Endodermal cell (in vitro differentiated cells): ENCODE results near the gene ZACN. TPM values are rescaled to one million over a fixed set of nuclear protein-coding genes. Genes with fewer than 3 reads are reported as not detected.
A peak's percentile ranks its signal among the peaks of the same experiment; 100 is the strongest.

ENCODE experiments used
- DNase-seq: peaks from one replicate; pipeline ENCODE4 v3.0.0-alpha.2; 2017
- H3K27ac ChIP-seq: 2 replicates; pipeline ENCODE4 v1.5.1; 2013; ENCODE audit warnings: mild to moderate bottlenecking, low read depth, low read length, moderate library complexity
- H3K27me3 ChIP-seq: 2 replicates; pipeline ENCODE4 v1.6.1; 2013; ENCODE audit warnings: mild to moderate bottlenecking, low read length, moderate library complexity; ENCODE audit not compliant: insufficient read depth, control insufficient read depth, poor library complexity, severe bottlenecking
- H3K36me3 ChIP-seq: 2 replicates; pipeline ENCODE4 v1.7.0; 2013; ENCODE audit warnings: mild to moderate bottlenecking, low read length, moderate library complexity; ENCODE audit not compliant: control insufficient read depth, insufficient read depth
- H3K4me1 ChIP-seq: one replicate; pipeline ENCODE4 v1.7.0; 2013; ENCODE audit warnings: low read length; ENCODE audit not compliant: control insufficient read depth, insufficient read depth
- H3K4me3 ChIP-seq: 2 replicates; pipeline ENCODE4 v1.5.1; 2013; ENCODE audit warnings: mild to moderate bottlenecking, low read length, moderate library complexity
- H3K9ac ChIP-seq: 2 replicates; pipeline ENCODE4 v1.6.1; 2013; ENCODE audit warnings: mild to moderate bottlenecking, low read length, moderate library complexity; ENCODE audit not compliant: poor library complexity, severe bottlenecking; ENCODE audit errors: extremely low read depth
- H3K9me3 ChIP-seq: 2 replicates; pipeline ENCODE4 v1.6.1; 2013; ENCODE audit warnings: mild to moderate bottlenecking, low read length, moderate library complexity; ENCODE audit not compliant: control insufficient read depth
- H3K27ac Mint-ChIP-seq: 2 replicates; pipeline ENCODE4 v1.8.0; 2020; ENCODE audit warnings: mixed read lengths
- H3K27me3 Mint-ChIP-seq: 2 replicates; pipeline ENCODE4 v1.8.0; 2021; ENCODE audit warnings: mild to moderate bottlenecking, mixed read lengths; ENCODE audit not compliant: insufficient read depth
- H3K36me3 Mint-ChIP-seq: 2 replicates; pipeline ENCODE4 v1.8.0; 2020; ENCODE audit warnings: low read depth, mixed read lengths
- H3K4me1 Mint-ChIP-seq: 2 replicates; pipeline ENCODE4 v1.8.0; 2020; ENCODE audit warnings: mixed read lengths
- H3K4me3 Mint-ChIP-seq: 2 replicates; pipeline ENCODE4 v1.8.0; 2020; ENCODE audit warnings: mild to moderate bottlenecking, moderate library complexity, mixed read lengths
- H3K9me3 Mint-ChIP-seq: 2 replicates; pipeline ENCODE4 v1.8.0; 2020; ENCODE audit warnings: mild to moderate bottlenecking, mixed read lengths
- WGBS, 2 experiments: methylation state at CpG; one replicate each; pipeline versions ENCODE4 v1.1.5 to v1.1.7; 2013; ENCODE audit warnings: missing lambda C conversion rate in 2 of 2, mixed read lengths in 1 of 2; ENCODE audit not compliant: insufficient coverage in 1 of 2, insufficient read length in 1 of 2; 5-methylcytosine and 5-hydroxymethylcytosine counted together
- total RNA-seq, 2 donors: library from RNA; stranded (reverse); fragmentation: NEBNext Ultra II Directional in 1 of 2; extraction: Animal tissue kit (Norgen Biotek cat#: 25700) in 1 of 2; gene quantifications; 2 replicates in 1 of 2; 3 replicates in 1 of 2; pipeline ENCODE4 v1.2.1, GENCODE V29; 2021
- TF ChIP-seq, protein P1 (sequence below): fragments of 200-600 bp; sonication (generic); conservative IDR thresholded peaks from 2 replicates; pipeline ENCODE4 v1.5.0; 2021; ENCODE audit warnings: antibody characterized with exemption, mild to moderate bottlenecking

ZACN gene
- total RNA-seq, 2 donors from 2014 or later: 0.09 TPM; not detected in 1

GRCh38 chr17:76087531-76087930 lies 8.5 kb downstream of the ZACN start:
- DNase-seq: no peak
- H3K27me3 Mint-ChIP-seq: no peaks in the 10 kb centered on the region
- H3K4me1 Mint-ChIP-seq: no peaks in the 10 kb centered on the region
- H3K27me3 ChIP-seq: no peaks in the 10 kb centered on the region
- H3K27ac Mint-ChIP-seq: no peak overlapping the region
- H3K4me3 ChIP-seq: no peak overlapping the region
- H3K4me1 ChIP-seq: no peaks in the 10 kb centered on the region
- H3K9me3 Mint-ChIP-seq: no peaks in the 10 kb centered on the region
- peaks cover 79% of the 10 kb centered on the region for H3K36me3 ChIP-seq
- 89% methylated on average over 9 to 11 of the region's 11 CpGs for WGBS, 2 experiments
- H3K27ac ChIP-seq: no peak overlapping the region
- TF ChIP-seq, protein P1, sequence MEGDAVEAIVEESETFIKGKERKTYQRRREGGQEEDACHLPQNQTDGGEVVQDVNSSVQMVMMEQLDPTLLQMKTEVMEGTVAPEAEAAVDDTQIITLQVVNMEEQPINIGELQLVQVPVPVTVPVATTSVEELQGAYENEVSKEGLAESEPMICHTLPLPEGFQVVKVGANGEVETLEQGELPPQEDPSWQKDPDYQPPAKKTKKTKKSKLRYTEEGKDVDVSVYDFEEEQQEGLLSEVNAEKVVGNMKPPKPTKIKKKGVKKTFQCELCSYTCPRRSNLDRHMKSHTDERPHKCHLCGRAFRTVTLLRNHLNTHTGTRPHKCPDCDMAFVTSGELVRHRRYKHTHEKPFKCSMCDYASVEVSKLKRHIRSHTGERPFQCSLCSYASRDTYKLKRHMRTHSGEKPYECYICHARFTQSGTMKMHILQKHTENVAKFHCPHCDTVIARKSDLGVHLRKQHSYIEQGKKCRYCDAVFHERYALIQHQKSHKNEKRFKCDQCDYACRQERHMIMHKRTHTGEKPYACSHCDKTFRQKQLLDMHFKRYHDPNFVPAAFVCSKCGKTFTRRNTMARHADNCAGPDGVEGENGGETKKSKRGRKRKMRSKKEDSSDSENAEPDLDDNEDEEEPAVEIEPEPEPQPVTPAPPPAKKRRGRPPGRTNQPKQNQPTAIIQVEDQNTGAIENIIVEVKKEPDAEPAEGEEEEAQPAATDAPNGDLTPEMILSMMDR: no peak
- H3K9ac ChIP-seq: no peak overlapping the region
- peaks cover 67% of the 10 kb centered on the region for H3K36me3 Mint-ChIP-seq
- H3K9me3 ChIP-seq: no peaks in the 10 kb centered on the region
- H3K4me3 Mint-ChIP-seq: no peak overlapping the region

GRCh38 chr17:76088041-76088867 lies 9.3 kb downstream of the ZACN start:
- H3K9me3 ChIP-seq: no peaks in the 10 kb centered on the region
- peak; percentile 88 for DNase-seq
- Mint-ChIP-seq H3K4me1 (no peaks in the 10 kb centered on the region), H3K27me3 (no peaks in the 10 kb centered on the region), H3K4me3 (no peak overlapping the region), H3K36me3 (peaks cover 71% of the 10 kb centered on the region), H3K9me3 (no peaks in the 10 kb centered on the region), H3K27ac (no peak overlapping the region)
- WGBS, 2 experiments: 85 to 89% methylated on average over 10 to 25 of the region's 25 CpGs
- no peaks in the 10 kb centered on the region for H3K27me3 ChIP-seq
- H3K4me3 ChIP-seq: no peak overlapping the region
- no peak overlapping the region for H3K9ac ChIP-seq
- H3K4me1 ChIP-seq: no peaks in the 10 kb centered on the region
- TF ChIP-seq, protein P1: peak; percentile 70
- H3K36me3 ChIP-seq: peaks cover 83% of the 10 kb centered on the region
- H3K27ac ChIP-seq: no peak overlapping the region

DNA sequence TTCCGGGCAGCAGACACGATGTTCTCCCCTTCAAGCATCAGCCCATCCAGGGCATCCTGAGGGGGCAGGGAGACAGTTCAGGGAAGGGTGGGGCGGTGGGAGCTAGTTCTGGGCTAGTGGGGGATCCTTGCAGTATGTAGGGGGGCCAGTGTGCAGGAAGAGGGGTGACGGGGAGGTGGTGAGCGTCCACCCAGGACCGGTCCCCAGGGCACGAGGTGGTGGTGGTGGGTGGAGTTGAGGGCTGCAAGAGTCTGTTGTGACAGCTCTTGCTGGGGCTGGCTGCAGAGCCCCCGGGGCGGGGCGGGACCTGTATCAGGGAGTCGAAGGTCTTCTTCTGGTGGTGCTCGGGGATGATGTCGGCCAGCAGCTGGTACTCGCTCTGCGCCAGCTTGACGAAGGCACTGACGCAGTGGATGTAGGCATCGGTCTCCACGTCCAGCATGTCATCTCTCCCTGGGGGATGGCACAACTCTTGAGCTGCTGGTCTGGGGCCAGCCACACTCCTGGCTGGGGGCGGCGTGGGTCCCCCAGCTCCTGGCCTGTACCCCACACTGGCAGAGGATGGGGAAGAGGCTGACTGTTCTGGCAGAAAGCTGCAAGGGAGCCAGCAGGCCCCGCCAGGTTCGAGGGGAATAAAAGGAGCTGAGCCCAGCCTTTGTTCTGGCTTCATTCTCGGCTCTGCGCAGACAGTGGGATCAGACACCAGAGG lies 10.0 kb downstream of the ZACN start:
- Histone ChIP-seq H3K9me3 (no peaks in the 10 kb centered on the region), H3K9ac (no peak overlapping the region), H3K4me1 (no peaks in the 10 kb centered on the region), H3K27ac (no peak overlapping the region), H3K36me3 (peaks cover 83% of the 10 kb centered on the region), H3K27me3 (no peaks in the 10 kb centered on the region), H3K4me3 (no peak overlapping the region)
- 95 to 100% methylated on average over 17 to 25 of the region's 25 CpGs for WGBS, 2 experiments
- no peaks in the 10 kb centered on the region for H3K4me1 Mint-ChIP-seq
- peaks cover 73% of the 10 kb centered on the region for H3K36me3 Mint-ChIP-seq
- TF ChIP-seq, protein P1: no peak
- no peaks in the 10 kb centered on the region for H3K9me3 Mint-ChIP-seq
- no peaks in the 10 kb centered on the region for H3K27me3 Mint-ChIP-seq
- no peak overlapping the region for H3K27ac Mint-ChIP-seq
- DNase-seq: no peak
- H3K4me3 Mint-ChIP-seq: no peak overlapping the region
